ENCODE data around the gene HGFAC.

Gene HGFAC

DNA sequence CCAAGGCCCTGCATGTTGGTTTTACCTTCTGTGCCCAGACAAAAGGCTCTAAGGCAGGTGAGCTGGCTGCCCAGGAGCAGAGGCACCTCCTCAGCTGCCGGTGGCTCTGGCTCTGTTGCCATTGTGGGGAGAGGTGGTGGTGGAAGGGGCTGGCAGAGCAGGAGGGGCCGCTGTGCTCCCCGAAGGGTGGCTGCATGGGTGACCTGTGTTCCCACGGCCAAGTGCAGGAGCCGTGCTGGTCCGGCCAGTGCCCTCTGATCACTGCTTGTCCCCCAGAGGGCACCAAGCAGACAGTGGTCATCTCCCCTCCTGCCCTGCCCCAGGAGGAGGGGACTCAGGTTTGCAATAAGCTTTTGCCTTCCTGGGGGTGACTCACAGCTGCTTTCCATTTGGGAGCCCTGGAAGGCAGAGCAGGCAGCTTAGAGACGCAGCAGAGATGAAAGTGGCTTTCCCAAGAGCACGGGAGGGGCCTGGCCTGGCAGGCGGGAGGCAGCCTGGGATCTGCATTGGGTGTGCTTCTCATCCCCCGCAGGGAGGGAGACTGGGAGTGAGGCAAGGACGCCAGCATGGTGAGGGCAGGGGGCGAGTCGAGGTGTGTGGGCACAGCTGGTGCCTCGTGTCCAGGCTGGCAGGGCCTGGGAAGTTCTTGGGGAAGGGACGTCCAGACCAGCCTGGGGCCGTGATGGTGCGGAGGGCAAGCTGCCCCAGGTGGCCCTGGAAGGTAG, 50.1 kb downstream of the HGFAC start:
- DNase-seq: no peak

GRCh38 chr4:3492741-3493719, 51.3 kb downstream of the HGFAC start:
- no peak for DNase-seq

GRCh38 chr4:3493720-3494461, 52.1 kb downstream of the HGFAC start:
- no peak for DNase-seq

DNA sequence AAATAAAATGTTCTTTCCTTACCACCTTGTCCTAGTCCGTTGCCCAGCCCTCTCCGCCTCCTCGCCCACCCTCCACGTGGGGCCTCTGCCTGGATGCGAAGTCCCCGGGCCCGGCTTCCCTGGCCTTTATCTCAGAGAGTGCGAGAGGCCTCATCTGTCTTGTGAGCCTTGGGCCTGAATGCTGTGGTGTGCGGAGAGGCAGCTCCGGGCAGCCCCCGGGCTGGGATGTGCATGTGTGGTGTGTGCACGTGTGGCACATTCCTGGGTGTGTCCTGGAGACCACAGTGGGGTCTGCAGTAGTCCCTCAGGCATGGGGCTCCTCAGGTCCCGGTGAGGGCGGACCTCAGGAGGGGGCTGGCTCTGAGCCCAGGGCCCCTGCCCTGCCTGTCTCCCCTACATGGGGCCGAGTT, 52.7 kb downstream of the HGFAC start:
- no peak for DNase-seq

DNA sequence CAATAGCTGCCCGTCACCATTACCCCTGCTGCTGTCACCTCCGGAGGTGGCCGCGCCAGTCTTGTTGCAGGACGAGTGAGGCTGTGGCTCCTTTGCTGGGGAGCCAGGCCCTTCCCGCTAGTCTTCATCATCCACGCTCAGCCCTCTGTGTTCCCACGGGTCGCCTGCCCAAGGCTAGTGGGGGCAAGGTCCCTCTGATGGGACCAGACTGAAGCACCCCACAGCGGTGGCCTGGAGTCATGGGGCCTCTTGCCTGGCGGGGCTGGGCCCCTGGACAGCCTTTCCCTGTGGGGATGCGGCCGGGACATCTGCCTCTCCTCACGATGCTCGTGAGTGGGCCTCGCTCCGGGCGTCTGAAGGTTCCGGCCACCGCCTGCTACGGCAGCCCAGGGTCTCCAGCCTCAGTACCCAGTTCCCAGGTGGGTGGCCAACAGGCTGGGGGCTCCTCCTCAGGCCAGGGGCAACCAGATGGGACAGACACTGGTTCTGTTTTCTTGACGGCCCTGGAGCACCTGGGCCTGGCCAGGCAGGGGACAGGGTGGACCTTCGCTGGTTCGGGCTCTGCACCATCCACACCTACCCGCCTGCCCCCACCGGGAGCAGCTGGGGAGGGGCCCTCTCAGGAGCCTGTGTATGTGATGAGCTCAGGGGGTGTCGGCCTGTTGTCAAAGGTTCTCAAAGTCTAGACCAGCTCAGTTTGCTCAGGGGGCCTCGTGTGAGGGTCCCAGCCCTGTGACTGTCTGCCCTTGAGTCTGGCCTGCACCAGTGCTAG, 53.6 kb downstream of the HGFAC start:
- DNase-seq: no peak

DNA sequence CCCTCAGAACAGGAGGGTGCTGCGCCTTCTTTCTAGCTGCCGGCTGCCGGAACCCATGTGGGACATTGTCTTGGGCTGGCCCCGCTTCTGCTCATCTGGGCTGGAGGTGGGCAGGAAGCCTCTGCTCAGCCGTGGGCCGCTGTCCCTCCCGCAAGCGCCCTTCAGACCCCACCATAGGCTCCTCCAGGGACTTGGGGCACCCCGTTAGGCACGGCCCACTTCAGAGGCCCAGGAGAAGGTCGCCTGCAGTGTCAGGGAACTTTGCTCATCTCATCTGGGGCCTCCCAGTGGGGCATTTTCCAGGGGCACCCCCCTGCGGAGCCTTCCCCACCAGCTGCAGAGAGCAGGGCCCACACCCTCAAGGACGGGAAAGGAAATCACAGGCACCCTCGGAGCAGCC, 54.3 kb downstream of the HGFAC start:
- DNase-seq: no peak

DNA sequence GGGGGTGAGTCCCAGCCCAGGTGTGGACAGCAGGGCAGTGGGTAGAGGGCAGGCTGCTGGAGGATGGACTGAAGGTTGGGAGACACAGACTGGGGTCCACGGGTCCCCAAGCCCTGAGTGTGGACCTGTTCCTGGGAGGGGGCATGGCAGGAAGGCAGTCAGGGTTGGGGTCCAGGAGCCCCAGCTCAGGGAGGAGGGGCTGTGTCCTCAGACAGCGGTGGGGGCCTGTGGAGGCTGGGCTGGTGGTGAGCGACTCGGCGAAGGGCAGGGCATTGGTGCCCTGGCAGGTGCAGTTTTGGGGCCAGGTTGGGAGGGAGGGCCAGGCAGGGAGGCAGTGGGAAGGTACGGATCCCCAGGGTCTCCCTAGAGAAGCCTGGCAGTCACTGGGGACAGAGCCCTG, 55.3 kb downstream of the HGFAC start:
- DNase-seq: no peak

- no peak for DNase-seq
Observed at GRCh38 chr4:3497523-3498389, 56.0 kb downstream of the HGFAC start.

GRCh38 chr4:3498407-3498806, 56.6 kb downstream of the HGFAC start:
- no peak for DNase-seq
